Measurements from ENCODE around the gene HLA-DMA.

The HLA-DMA gene

DNA sequence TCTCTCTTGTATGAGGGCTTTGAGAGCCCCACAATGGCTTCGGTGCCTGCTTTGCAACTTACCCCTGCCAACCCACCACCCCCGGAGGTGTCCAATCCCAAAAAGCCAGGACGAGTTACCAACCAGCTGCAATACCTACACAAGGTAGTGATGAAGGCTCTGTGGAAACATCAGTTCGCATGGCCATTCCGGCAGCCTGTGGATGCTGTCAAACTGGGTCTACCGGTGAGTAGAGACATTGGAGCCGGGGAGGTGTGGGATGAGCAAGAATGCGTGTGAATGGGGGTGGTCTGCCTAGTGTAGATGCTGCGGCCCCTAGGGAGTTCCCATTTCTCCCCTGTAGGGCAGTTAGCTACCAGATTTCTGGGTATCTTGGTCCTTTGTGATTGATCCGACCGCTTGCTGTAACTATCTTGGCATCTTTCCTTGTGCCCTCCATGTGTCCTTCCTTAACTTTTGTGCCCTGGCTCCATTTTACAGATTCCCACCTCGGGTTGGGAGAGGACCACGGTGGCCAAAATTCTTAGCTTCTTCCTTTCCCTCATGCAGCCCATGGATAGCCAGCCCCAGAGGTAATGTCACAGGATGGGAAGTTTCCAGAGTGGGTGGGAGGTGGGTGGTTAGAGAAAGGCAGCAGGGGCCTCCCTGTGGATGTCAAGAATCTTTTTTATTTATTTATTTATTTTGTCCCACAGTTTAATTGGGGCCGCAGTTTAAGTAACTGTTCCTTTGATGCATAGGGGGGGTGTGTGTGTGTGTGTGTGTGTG, 21.8 kb upstream of the HLA-DMA start:
- DNase-seq = no peak

DNA sequence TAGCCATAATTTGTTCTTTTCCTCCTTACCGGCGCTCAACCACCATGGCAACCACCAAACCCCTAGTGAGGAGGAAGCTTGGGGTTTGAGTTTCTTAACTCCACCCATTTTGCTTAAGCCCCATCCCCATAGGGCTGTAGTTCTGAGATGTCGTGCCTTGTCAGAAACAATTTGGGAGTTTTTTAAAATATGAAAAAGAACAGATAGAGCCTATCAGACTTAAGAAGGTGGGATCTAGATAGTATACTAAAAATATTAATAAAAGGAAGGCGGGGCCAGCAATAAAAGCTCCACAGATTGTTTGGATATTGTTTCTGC, 21.1 kb upstream of the HLA-DMA start:
- DNase-seq = no peak

DNA sequence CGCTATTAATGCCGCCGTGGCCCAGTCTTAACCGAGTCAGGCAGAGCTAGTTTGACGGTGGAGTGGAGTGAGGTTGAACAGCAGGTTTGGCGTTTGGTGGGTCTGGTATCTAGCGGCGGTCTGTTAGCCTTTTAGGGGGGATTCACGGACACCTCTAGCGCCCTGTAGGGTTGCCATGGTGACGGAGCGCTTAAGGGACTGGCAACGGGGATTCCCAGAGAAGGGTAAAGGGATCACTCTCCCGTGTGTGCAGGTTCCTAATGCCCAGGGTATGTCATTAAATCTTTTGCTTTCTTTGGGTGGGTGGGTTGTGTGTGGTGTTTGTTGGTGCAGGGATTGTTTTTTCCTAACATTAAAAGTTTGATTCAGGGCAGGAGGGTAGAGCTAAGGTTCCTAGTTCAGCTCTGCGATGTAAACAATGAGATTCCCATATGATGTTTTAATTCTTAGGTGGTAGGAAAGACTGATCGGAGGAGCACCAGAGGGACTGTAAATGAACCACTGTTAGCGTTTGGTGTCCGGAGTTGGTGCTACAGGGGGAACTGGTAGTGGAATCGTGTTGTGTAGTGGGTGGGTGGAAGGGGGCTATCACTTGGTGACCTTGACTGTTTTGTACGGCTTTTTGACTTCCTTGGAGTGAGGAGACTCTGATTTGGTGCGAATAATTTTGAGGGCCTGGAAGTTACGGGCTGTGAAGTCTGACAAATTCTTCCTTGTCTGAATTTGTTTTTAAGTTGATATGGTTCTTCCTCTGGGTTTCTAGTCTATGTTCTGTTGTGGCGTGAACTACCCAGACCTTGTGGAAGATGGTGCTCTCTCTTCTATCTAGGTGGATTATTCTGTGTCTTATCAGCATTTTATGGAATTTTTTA, 20.5 kb upstream of the HLA-DMA start:
- DNase-seq = no peak

DNA sequence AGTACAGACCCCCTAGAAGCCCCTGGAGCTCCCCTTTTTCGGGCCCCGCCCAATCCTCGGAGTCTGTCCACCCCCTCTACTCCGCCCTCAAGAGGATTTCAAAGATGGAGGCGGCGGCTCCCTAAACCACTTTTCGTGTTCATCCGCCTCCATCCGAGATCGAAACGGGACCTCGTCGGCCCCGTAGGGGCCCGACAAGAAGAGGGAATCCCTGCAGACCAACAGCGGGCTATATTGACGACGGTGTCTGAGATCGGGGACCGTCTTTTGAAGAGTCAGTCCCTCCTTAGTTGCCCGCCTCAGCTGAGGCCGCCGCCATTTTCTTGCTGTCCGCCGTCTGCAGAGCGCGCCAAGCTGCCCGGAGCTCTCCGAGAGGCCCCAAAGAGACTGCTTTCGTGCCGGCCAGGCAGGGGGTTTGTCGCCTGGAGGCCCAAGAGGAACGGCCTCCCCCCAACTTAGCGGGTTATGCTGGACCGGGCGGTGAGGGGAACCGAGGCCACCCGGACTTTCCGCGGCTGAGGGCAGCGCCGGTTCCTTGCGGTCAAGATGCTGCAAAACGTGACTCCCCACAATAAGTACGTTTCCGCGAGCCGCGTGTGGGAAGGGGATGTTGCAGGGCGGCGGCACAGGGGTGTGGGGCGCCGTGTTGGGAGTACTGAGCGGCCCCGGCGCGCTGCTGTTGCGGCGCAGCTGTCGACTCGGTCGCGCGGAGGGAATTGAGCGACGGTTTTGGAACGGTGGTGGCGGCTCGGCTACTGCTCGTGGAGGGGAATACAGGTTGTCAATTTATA, 19.7 kb upstream of the HLA-DMA start:
- DNase-seq = peak; percentile 77

DNA sequence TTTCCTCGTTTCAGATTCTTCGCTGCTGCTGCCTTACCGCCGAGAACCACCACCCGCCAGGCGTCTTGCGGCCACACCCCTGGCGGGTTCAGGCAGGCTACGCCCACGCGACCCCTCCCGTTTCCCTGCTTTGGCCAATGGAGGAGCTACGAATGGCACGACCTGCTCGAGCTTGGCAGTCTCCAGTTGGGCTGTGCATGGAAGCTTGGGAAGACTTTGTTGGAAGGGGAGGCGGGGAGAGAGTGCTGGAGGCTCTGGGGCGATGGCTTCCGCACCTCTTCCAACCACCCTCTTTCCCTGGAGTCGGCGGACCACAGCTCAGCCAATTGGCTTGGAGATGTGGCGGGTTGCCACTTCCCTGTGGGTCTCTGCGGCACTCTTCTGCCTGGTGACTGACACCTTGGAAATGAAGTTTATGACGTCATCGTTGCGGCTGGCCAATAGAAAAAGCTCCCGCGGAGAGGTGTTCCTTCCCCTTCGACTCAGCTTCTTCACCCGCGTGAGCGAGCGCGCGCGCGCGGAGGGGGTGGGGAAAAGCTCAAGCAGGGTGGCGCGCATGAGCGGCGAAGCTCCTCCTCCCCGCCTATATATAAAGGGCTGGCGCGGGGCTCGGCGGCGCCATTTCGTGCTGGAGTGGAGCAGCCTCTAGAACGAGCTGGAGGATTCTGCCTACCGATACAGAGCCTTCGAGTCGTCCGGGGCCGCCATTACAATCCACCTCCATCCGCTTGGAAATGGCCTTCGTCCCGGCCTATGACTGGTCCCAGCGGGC, 18.9 kb upstream of the HLA-DMA start:
- DNase-seq = peak; percentile 100

DNA sequence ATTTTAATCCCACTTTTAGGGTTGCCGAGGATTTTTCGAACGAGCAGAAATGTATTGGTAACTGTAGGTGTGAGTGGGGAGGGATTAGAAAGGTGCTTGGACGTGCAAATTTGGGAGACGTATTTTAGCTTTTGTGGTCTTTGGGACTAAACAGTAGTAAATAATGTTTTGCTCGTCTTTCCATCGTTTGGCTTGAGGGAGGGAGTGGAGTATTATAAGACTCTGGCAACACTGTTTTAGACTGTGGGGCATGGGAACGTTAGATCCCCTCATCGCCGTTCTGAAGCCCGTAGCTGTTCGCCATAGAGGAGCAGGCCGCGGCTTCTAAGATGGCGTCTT, 18.3 kb upstream of the HLA-DMA start:
- no peak for DNase-seq

DNA sequence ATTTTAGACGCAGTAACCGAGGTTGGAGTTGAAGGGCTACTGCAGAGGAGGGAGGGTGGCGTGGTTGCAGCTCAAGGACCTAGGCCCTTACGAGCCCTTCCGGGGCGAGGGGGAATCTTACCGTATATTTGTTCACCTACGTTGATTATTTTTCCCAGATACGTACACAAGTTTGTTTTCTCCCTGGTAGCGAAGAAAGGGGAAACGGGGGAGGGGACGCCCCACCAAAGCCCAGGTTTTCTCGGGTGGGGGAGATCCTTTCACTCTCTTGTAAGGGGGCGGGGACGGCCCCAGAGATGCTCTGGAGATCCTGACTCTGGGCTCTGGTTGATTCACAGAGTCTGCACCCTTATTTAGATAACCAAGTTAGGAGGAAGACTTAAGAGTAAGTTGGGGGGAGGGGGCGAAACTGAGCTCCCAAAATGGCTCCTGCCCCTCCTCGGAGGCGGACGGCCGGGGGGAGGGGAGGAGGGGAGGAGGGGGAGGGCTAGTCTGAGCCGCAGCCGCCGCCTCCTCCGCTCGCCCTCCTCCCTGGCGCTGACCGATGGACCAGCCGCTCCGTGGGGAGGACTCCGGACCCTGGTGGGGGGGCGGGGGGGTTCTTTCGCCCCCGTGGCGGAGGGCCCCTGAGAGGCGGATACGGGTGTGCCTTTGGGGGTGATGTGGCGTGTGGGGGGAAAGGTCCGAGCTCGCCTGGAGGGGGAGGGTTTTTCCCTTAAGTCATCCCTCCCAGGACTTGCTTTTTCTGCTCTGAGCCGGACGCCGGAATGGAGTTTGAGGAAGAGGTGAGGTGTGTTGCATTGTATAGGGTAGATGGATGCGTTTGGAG, 17.7 kb upstream of the HLA-DMA start:
- peak; percentile 93 for DNase-seq

DNA sequence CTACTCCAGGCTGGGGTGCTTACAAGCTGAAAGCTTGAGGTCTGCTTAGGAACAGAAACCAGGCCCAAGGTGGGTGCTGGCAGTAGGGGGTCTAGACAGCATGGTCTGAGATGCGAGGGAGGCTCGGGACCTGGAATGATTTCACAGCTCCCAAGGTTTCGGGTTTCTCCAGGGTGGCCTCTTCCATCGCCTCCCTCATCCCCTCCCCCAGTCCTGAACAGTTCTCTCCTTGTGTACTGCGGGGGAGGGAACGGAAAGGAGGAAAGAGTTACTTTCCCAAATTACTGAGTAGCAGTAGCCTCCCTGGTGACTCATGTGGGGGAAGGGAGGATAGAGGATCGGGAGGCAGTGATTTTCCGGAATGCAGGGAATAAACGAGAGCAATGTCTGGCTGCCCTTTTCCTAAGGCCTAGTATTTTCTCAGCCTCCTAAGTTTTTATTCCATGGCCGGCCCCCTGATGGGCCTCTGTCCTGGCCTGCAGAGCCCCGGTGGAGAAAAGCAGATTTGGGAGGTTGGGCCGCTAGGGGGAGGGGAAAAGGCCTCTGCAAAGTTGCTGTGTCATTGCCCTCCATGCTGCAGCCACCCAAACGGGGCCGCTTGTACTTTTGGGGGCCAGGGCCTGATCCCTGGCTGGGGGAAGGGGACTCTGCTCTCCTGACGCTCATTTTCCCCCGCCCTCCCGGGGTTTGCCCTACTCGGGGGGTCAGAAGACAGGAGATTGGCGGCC, 17.0 kb upstream of the HLA-DMA start:
- peak; percentile 80 for DNase-seq

DNA sequence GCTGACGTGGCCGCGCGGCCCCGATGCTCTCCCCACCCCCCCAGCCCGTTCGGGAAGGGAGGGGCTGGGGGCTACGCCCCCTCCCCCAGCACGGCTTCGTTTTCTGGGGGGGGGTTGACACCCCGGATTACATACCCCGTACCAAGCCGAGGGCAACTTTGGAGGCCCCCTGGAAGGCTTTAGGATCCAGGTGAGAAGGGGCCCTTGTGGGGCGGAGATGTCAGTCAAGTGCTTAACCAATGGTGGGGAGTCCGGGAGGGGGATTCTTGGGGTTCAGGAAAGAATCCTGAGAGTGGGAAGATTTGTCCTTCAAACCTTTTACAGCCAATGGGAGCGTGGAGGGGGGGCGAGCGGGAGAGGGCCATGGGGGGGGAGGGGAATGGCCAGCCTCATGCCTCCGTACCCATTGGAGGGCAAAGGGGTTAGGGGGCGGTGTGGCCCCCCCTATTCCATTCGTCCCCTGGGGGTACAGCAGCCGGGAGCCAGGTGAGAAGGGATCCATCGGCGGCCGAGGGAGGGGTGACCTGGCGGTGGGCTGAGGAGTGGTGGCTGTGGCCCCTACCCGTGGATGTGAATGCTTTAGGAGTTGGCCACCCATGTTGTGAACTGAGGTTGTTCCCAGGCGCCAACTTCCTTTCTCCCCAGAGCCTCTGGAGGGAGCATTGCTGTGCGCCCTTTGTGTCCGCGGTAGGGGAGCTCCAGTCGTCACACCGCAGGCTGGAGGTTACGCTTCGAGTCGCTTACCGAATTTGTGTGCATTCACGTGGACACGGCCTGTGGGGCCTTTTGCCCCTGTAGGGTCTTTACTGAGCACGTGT, 16.2 kb upstream of the HLA-DMA start:
- peak; percentile 71 for DNase-seq

DNA sequence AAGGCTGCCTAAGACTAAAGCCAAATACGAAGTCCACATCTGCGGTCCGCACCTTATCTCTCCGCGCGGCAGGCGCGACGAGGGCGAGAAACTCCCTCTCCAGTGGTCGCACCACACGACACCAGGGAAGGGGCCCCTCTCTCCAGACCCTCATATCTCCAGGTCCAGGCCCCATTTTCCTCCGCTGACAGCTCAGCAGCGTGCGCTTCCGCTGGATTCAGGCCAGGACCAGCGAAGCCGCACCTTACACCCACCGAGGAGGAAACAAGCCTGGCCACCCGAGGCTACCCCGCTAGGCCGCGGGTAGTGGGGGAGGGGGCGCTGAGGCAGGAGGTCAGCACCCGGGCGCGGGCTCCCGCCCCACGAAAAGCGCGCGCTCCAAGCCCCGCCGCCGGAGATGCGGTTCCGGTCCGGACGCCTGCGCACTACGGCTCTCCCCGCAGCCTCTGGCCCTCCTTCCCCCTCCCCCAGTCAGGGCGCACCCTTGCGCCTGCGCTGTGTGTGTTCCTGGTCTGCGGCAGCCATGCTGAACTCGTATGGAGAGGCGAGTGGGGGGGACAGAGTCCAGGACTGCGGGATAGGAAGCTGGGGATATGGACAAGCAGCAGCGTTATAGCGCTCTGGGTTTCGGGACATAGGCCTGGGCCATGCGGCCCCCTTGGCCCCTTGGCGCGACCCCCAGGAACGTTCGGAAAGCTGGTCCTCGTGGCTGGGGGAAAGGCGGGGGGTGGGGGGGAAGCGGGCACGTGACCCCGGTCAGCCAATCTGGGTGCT, 15.4 kb upstream of the HLA-DMA start, which contains the start of gene BRD2:
Gene BRD2, plus strand, starts transcription at position 502 of the 774 bp plus-strand sequence. CDS start 4,305 bp downstream, outside the sequence.
- DNase-seq = peak; percentile 92

DNA sequence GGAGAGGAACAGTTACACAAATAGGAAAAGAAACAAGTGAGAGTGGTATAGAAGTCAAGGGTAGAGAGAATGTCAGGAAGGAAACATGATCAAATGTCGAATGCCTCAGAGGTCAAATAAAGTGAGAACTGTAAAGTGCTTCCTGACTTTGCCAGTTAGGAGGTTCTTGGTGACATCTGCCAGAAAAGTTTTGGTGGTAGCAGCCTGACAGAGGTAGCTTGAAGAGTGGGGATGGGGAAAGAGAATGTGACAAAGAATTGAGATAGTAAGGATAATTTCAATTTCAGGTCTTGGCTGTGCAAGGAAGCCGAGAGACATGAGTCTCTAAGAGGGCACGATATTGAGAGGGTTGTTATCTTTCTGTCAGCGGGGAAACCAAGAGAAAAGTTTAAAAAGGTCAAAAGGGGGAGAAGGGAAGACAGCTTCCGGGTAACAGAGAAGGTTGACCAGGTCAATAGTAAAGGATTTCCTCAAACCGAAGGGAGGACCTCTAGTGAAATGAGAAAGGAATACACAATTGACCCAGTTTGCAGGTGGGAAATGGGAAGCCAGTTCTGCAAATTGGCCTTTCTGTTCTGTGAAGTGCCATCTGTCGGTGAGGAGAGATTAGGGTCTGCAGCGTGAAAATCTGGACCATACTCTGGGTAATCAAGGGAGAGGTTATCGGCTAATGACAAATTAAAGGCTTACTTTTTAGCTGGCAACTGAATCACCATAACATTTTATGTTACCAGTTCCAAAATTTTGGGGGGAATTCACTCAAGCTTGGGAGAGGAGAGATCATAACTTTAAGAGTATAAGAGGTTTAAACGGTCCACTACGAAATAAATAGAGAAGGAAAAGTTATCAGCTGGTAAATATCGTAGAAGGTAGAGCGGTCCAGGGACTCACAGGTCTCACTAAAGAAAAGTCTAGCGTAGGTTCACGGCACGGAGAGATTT, 14.5 kb upstream of the HLA-DMA start:
- peak; percentile 41 for DNase-seq

DNA sequence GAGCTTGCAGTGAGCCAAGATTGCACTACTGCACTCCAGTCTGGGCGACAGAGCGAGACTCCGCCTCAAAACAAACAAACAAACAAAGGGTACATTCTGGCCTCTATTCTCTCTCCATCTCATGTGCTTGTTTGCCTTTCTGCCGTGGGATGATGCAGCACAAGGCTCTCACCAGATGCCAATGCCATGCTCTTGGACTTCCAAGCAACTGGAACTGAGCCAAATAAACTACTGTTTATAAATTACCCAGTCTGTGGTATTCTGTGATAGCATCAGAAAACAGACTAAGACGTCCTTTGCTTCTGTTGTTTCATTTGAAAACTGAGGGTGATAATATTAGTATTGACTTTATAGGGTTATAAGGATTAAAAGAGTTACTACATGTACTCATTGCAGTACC, 11.9 kb upstream of the HLA-DMA start:
- DNase-seq = no peak

DNA sequence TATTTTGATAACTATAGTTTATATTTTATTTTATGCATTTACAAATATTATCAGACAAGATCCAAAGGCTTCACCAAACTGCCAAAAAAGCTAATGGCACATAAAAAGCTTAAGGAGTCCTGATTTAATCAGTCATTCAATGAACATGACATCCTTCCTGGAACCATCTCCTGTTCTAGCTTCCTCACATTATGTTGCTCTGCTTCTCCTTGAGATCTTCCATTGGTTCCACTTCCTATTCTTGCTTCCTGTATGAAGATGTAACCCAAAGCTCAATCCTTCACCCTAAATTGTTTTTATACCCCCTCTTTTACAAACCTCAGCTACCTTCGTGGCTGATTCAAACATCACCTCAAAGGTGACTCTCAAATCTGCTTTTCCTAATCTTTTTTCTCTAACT, 11.0 kb upstream of the HLA-DMA start:
- no peak for DNase-seq

DNA sequence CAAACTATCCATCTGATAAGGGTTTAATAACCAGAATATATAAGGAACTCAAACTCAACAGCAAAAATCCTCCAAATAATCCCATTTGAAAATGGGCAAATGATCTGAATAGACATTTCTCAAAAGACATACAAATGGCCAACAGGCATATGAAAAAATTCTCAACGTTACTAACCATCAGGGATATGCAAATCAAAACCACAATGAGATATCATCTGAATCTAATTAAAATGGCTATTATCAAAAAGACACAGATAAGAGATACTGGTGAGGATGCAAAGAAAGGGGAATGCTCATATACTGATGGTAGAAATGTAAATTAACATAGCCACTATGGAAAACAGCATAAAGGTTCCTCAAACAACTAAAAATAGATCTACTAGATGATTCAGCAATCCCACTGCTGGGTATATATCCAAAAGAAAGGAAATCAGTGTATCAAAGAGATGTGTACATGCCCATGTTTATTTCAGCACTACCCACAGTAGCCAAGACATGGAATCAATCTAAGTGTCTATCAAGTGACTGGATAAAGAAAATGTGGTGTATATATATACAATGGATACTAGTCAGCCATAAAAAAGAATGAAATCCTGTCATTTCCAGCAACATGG, 9.4 kb upstream of the HLA-DMA start:
- no peak for DNase-seq

DNA sequence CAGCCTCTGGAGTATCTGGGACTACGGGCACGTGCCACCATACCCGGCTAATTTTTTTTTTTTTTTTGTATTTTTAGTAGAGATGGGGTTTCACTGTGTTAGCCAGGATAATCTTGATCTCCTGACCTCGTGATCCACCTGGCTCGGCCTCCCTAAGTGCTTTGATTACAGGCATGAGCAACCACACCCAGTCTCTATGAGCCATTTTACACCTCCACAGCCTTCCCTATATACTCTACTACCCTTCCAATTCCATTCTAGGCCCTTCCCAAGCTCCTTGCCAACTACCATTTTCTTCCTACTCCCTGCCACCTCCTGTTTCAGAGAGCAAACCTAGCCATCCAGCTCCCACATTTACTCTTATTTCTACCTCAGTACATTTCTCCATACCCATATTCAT, 7.7 kb upstream of the HLA-DMA start:
- no peak for DNase-seq

DNA sequence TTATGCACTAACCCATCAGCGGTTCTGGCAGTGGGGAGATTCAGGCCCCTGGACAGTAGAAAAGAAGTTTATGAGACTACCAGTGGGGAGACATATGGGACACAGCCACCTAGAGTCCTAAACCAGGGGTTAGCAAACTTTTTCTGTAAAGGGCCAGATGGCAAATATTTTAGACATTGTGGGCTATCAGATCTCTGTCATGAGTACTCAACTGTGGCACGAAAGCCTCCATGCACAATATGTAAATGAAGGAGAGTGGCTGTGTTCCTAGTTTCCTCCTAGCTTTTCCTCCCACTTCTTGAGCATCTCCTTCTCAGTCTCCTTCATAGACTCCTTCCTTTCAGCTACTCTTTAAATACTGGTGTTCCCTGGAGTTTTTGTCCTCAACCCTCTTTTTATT, 3.3 kb upstream of the HLA-DMA start:
- DNase-seq = no peak

DNA sequence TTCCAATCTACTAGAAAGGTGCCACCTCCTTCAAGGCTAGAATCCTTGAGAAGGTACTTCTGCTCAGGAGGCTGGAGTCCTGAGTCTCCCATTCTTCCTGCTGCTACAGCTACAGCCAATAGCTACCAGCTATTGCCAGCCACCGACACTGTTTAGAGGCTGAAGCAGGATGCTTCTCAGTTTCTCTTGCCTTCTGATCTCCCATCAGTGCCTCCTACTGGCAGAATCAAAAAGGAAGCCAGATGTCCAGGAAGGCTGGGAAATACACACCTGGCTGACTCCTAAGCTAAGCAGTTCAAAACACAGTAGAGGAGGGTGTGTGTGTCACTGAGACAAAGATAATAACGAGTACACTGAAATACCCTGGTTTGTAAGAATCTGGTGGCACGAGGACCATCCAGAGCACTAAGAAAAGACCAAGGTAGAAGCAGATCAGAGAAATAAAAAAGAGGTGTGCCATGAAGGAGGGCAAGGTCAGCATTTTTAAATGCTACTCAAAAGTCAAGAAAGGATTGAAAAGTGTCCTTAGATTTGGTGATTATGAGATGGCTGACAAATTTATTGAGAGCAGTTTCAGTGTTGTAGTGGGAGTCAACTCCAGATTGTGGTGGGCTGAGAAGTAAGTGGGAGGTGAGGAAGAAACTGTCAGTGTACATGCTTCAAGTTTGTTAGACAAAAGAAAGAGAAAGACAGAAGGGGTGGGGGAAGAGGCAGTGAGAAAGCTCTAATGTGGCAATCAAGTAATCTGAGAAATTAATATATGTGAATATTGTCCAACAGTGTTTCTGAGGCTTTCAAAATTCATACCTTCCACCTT, 2.3 kb upstream of the HLA-DMA start:
- no peak for DNase-seq

All from NCI-H510A (cell line).